SK-N-SH treated with all-trans-retinoic acid at 6 μM for 48 hours (cell line): ENCODE results near the gene ACSL1.

Experiments used
- ATAC-seq: fragments of 200-7000 bp; cut with Tn5 transposase; 3 replicates; pipeline ENCODE4 v1.9.1; 2020; ENCODE audit warnings: mild to moderate bottlenecking, moderate library complexity
- ARNTL ChIP-seq: fragments of 450-650 bp; formaldehyde crosslinking; IDR thresholded peaks from 2 replicates; pipeline ENCODE4 v1.5.0; 2020; ENCODE audit warnings: low read depth, mild to moderate bottlenecking, moderate library complexity, borderline replicate concordance
- BACH2 ChIP-seq: fragments of 250-450 bp; sonication (Bioruptor Pico); IDR thresholded peaks from 2 replicates; pipeline ENCODE4 v1.9.0; 2021; ENCODE audit warnings: mild to moderate bottlenecking, borderline replicate concordance
- CSDC2 ChIP-seq: fragments of 250-450 bp; sonication (Bioruptor Pico); IDR thresholded peaks from 2 replicates; pipeline ENCODE4 v1.5.0; 2020; ENCODE audit warnings: mild to moderate bottlenecking, moderate library complexity
- GLIS3 ChIP-seq: fragments of 250-450 bp; sonication (Bioruptor Pico); IDR thresholded peaks from 2 replicates; pipeline ENCODE4 v1.5.0; 2020; ENCODE audit warnings: mild to moderate bottlenecking, moderate library complexity
- ISL1 ChIP-seq: fragments of 250-450 bp; sonication (Bioruptor Pico); IDR thresholded peaks from 2 replicates; pipeline ENCODE4 v2.1.2; 2022; ENCODE audit warnings: mild to moderate bottlenecking, moderate library complexity
- OSR1 ChIP-seq: fragments of 250-450 bp; sonication (Bioruptor Pico); IDR thresholded peaks from 2 replicates; pipeline ENCODE4 v1.8.0; 2022; ENCODE audit warnings: moderate library complexity, mild to moderate bottlenecking, inconsistent platforms
- PPARA ChIP-seq: fragments of 250-450 bp; sonication (Bioruptor Pico); IDR thresholded peaks from 2 replicates; pipeline ENCODE4 v1.5.0; 2020; ENCODE audit warnings: mild to moderate bottlenecking, borderline replicate concordance
- RARB ChIP-seq: fragments of 250-450 bp; sonication (Bioruptor Pico); IDR thresholded peaks from 2 replicates; pipeline ENCODE4 v1.8.0; 2021; ENCODE audit warnings: mild to moderate bottlenecking, moderate library complexity
- SNAI2 ChIP-seq: fragments of 250-450 bp; sonication (Bioruptor Pico); IDR thresholded peaks from 2 replicates; pipeline ENCODE4 v1.5.0; 2020; ENCODE audit warnings: mild to moderate bottlenecking, moderate library complexity
- TCF4 ChIP-seq: fragments of 250-450 bp; sonication (Bioruptor Pico); IDR thresholded peaks from 2 replicates; pipeline ENCODE4 v1.8.0; 2021; ENCODE audit warnings: mild to moderate bottlenecking, moderate library complexity, borderline replicate concordance
- TOX ChIP-seq: fragments of 250-450 bp; sonication (Bioruptor Pico); IDR thresholded peaks from 2 replicates; pipeline ENCODE4 v1.8.0; 2021; ENCODE audit warnings: mild to moderate bottlenecking, moderate library complexity, borderline replicate concordance
- ZC3H10 ChIP-seq: fragments of 250-450 bp; sonication (Bioruptor Pico); IDR thresholded peaks from 2 replicates; pipeline ENCODE4 v1.5.1; 2021; ENCODE audit warnings: mild to moderate bottlenecking, moderate library complexity
- ZFP3 ChIP-seq: fragments of 250-450 bp; sonication (Bioruptor Pico); IDR thresholded peaks from 2 replicates; pipeline ENCODE4 v1.5.0; 2020; ENCODE audit warnings: mild to moderate bottlenecking, moderate library complexity
- ZFP30 ChIP-seq: fragments of 450-650 bp; formaldehyde crosslinking; IDR thresholded peaks from 2 replicates; pipeline ENCODE4 v1.5.0; 2022; ENCODE audit warnings: mild to moderate bottlenecking, moderate library complexity
- ZNF565 ChIP-seq: fragments of 450-650 bp; formaldehyde crosslinking; conservative IDR thresholded peaks from 2 replicates; pipeline ENCODE4 v1.5.0; 2020; ENCODE audit warnings: low read depth, mild to moderate bottlenecking, moderate library complexity
- ZNF70 ChIP-seq: fragments of 450-650 bp; formaldehyde crosslinking; IDR thresholded peaks from 2 replicates; pipeline ENCODE4 v1.5.0; 2020; ENCODE audit warnings: mild to moderate bottlenecking, moderate library complexity
- ZNF8 ChIP-seq: fragments of 450-650 bp; formaldehyde crosslinking; IDR thresholded peaks from 2 replicates; pipeline ENCODE4 v1.5.0; 2020; ENCODE audit warnings: mild to moderate bottlenecking, moderate library complexity
- TF ChIP-seq, protein P1 (sequence below): fragments of 250-450 bp; sonication (Bioruptor Pico); IDR thresholded peaks from 2 replicates; pipeline ENCODE4 v1.8.0; 2021; ENCODE audit warnings: low read depth, mild to moderate bottlenecking, moderate library complexity, borderline replicate concordance
- TF ChIP-seq, protein P2 (sequence below): fragments of 250-450 bp; sonication (Bioruptor Pico); IDR thresholded peaks from 2 replicates; pipeline ENCODE4 v1.8.0; 2020; ENCODE audit warnings: mild to moderate bottlenecking, moderate library complexity, borderline replicate concordance
- TF ChIP-seq, protein P3 (sequence below): fragments of 250-450 bp; sonication (Bioruptor Pico); IDR thresholded peaks from 2 replicates; pipeline ENCODE4 v1.5.0; 2020; ENCODE audit warnings: mild to moderate bottlenecking, moderate library complexity
- TF ChIP-seq, protein P4 (sequence below): fragments of 250-450 bp; sonication (Bioruptor Pico); IDR thresholded peaks from 2 replicates; pipeline ENCODE4 v1.5.1; 2020; ENCODE audit warnings: low read depth, mild to moderate bottlenecking, moderate library complexity

ACSL1 gene

DNA sequence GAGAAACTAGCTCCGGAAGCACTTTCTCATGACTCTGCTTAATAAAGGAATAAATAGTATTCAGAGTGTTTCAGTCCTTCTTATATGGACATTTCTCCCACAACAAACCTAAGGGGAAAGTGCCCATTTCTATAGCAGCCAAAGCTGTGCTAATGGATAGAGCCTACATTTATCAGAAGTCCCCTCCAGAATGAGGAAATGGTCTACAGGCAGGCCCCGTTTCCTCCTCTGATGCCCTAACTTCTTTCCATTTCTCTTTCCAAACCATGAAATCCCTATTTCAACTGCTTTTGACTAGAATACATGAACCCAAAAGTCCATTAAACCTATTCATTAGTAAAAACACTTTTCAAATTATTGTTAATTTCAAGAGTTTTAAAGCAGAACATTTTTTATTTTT, 4.5 kb downstream of the ACSL1 start (continued):
- no peak for TF ChIP-seq BACH2 (CRISPR knock-in tag)
- no peak for TF ChIP-seq ZC3H10 (CRISPR knock-in tag)

DNA sequence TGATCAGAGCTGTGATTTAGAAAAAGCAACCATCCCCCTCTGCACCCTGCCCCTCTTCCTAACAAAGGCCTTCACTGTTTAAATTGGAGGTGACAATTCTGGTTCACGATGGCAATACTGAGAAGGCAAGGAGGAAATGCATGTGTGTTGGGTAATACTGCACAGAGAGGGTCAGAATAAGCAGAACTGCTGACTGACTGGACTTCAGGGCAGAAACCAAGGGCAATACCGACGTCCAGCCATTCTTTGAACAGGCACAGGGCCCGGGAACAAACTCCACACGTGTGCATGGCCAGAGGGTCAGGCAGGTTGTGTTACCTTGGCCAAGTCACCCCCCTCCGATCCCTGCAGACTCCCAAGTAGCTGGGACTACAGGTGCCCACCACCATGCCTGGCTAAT, 6.0 kb downstream of the ACSL1 start:
- ATAC-seq = no peak

DNA sequence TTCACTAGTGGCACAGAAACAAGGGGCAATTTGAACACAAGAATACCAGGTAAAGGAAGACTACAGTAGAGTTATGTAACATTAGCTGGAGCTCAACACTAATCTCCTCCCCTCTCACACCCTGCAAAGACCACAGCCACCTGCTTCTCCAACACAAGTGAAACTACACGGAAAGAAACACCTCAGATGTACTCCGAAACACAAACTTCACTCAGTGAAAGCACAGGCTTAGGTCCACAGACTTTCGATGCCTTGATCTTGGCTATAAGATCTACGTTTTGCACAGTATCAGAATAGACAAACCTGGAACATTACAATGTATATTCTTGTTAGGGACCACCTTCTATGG, 7.6 kb downstream of the ACSL1 start:
- no peak for ATAC-seq
- TF ChIP-seq, protein P1, sequence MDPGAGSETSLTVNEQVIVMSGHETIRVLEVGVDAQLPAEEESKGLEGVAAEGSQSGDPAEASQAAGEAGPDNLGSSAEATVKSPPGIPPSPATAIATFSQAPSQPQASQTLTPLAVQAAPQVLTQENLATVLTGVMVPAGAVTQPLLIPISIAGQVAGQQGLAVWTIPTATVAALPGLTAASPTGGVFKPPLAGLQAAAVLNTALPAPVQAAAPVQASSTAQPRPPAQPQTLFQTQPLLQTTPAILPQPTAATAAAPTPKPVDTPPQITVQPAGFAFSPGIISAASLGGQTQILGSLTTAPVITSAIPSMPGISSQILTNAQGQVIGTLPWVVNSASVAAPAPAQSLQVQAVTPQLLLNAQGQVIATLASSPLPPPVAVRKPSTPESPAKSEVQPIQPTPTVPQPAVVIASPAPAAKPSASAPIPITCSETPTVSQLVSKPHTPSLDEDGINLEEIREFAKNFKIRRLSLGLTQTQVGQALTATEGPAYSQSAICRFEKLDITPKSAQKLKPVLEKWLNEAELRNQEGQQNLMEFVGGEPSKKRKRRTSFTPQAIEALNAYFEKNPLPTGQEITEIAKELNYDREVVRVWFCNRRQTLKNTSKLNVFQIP (CRISPR knock-in tag) = no peak
- no peak for TF ChIP-seq ZNF565 (CRISPR knock-in tag)
- TF ChIP-seq CSDC2 (CRISPR knock-in tag) = no peak
- no peak for TF ChIP-seq TCF4 (CRISPR knock-in tag)
- TF ChIP-seq RARB (CRISPR knock-in tag) = no peak
- TF ChIP-seq, protein P2, sequence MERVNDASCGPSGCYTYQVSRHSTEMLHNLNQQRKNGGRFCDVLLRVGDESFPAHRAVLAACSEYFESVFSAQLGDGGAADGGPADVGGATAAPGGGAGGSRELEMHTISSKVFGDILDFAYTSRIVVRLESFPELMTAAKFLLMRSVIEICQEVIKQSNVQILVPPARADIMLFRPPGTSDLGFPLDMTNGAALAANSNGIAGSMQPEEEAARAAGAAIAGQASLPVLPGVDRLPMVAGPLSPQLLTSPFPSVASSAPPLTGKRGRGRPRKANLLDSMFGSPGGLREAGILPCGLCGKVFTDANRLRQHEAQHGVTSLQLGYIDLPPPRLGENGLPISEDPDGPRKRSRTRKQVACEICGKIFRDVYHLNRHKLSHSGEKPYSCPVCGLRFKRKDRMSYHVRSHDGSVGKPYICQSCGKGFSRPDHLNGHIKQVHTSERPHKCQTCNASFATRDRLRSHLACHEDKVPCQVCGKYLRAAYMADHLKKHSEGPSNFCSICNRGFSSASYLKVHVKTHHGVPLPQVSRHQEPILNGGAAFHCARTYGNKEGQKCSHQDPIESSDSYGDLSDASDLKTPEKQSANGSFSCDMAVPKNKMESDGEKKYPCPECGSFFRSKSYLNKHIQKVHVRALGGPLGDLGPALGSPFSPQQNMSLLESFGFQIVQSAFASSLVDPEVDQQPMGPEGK (CRISPR knock-in tag) = no peak
- TF ChIP-seq ISL1 (CRISPR knock-in tag) = no peak

More for the DNA sequence above, 6.0 kb downstream of the ACSL1 start:
- TF ChIP-seq, protein P2 (CRISPR knock-in tag) = no peak
- no peak for TF ChIP-seq ZFP3 (CRISPR knock-in tag)
- no peak for TF ChIP-seq GLIS3 (CRISPR knock-in tag)
- TF ChIP-seq OSR1 (CRISPR knock-in tag) = no peak
- no peak for TF ChIP-seq ISL1 (CRISPR knock-in tag)
- TF ChIP-seq ZNF565 (CRISPR knock-in tag) = no peak
- TF ChIP-seq CSDC2 (CRISPR knock-in tag) = no peak

DNA sequence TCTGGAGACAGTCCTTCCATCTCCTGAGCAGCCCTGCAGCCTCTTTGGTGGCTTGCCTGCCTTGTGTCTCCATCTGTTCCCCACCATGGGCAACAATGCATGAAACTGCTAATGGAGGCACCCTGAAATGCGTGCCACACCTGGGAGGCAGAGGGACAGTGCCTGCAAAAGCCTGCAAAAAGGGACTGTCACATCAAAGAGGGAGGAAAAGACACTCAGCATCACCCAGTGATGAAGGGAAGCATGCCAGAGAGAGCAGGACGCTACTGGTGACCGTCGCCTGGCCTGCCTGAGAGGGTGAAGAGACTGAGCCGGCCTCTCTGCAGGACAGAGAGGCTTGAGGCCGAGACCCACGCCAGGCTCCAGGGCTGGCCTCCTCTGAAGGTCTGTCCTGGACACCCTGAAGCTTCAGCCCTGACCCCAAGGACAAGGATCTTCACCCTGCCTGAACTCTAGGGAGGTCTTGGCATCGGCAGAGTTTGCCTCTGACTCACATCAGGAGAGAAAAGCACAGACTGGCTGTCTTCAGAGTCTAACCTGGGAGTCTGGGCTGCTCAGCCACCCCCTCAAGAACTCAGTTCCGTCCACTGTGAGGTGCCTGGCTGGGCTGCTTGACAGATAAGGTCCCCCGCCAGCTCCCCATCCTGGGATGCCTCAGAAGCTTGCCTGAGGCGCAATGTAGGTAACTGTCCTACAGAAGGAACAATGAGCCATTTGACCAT, 8.1 kb downstream of the ACSL1 start:
- TF ChIP-seq BACH2 (CRISPR knock-in tag) = no peak
- no peak for TF ChIP-seq GLIS3 (CRISPR knock-in tag)
- TF ChIP-seq, protein P3, sequence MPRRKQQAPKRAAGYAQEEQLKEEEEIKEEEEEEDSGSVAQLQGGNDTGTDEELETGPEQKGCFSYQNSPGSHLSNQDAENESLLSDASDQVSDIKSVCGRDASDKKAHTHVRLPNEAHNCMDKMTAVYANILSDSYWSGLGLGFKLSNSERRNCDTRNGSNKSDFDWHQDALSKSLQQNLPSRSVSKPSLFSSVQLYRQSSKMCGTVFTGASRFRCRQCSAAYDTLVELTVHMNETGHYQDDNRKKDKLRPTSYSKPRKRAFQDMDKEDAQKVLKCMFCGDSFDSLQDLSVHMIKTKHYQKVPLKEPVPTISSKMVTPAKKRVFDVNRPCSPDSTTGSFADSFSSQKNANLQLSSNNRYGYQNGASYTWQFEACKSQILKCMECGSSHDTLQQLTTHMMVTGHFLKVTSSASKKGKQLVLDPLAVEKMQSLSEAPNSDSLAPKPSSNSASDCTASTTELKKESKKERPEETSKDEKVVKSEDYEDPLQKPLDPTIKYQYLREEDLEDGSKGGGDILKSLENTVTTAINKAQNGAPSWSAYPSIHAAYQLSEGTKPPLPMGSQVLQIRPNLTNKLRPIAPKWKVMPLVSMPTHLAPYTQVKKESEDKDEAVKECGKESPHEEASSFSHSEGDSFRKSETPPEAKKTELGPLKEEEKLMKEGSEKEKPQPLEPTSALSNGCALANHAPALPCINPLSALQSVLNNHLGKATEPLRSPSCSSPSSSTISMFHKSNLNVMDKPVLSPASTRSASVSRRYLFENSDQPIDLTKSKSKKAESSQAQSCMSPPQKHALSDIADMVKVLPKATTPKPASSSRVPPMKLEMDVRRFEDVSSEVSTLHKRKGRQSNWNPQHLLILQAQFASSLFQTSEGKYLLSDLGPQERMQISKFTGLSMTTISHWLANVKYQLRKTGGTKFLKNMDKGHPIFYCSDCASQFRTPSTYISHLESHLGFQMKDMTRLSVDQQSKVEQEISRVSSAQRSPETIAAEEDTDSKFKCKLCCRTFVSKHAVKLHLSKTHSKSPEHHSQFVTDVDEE (CRISPR knock-in tag) = no peak
- TF ChIP-seq CSDC2 (CRISPR knock-in tag) = no peak
- no peak for TF ChIP-seq ISL1 (CRISPR knock-in tag)
- no peak for TF ChIP-seq ARNTL (CRISPR knock-in tag)
- no peak for TF ChIP-seq TOX (CRISPR knock-in tag)
- TF ChIP-seq OSR1 (CRISPR knock-in tag) = no peak
- no peak for TF ChIP-seq ZNF565 (CRISPR knock-in tag)
- no peak for TF ChIP-seq PPARA (CRISPR knock-in tag)
- TF ChIP-seq ZC3H10 (CRISPR knock-in tag) = no peak
- TF ChIP-seq ZFP3 (CRISPR knock-in tag) = no peak
- no peak for TF ChIP-seq ZNF8
- TF ChIP-seq, protein P4, sequence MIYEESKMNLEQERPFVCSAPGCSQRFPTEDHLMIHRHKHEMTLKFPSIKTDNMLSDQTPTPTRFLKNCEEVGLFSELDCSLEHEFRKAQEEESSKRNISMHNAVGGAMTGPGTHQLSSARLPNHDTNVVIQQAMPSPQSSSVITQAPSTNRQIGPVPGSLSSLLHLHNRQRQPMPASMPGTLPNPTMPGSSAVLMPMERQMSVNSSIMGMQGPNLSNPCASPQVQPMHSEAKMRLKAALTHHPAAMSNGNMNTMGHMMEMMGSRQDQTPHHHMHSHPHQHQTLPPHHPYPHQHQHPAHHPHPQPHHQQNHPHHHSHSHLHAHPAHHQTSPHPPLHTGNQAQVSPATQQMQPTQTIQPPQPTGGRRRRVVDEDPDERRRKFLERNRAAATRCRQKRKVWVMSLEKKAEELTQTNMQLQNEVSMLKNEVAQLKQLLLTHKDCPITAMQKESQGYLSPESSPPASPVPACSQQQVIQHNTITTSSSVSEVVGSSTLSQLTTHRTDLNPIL (CRISPR knock-in tag) = no peak
- no peak for TF ChIP-seq ZNF70
- TF ChIP-seq SNAI2 (CRISPR knock-in tag) = no peak
- TF ChIP-seq, protein P1 (CRISPR knock-in tag) = no peak
- TF ChIP-seq ZFP30 (CRISPR knock-in tag) = no peak
- TF ChIP-seq RARB (CRISPR knock-in tag) = no peak
- no peak for ATAC-seq
